Activated T-cell treated with anti-CD3 and anti-CD28 coated beads, Interleukin-2, amount 50 U/mL, for 24 hours (primary cell): Measurements from ENCODE around the gene UCHL5.
"Not testable (repeated sequence)": the region's sequence is repeated elsewhere in the genome, so short reads cannot be mapped to it uniquely, and the experiment has no call there.

ENCODE experiments used
- DNase-seq: peaks from one replicate; pipeline ENCODE4 v3.0.0-alpha.2; 2020
- H3K27ac Mint-ChIP-seq: 2 replicates; pipeline ENCODE4 v1.8.0; 2020; ENCODE audit warnings: mild to moderate bottlenecking, mixed read lengths
- H3K27me3 Mint-ChIP-seq: 2 replicates; pipeline ENCODE4 v1.8.0; 2020; ENCODE audit warnings: mixed read lengths
- H3K36me3 Mint-ChIP-seq: 2 replicates; pipeline ENCODE4 v1.8.0; 2020; ENCODE audit warnings: low read depth, mixed read lengths
- H3K4me1 Mint-ChIP-seq: 2 replicates; pipeline ENCODE4 v1.8.0; 2020; ENCODE audit warnings: low read depth, mixed read lengths
- H3K4me3 Mint-ChIP-seq: 2 replicates; pipeline ENCODE4 v1.8.0; 2020; ENCODE audit warnings: mild to moderate bottlenecking, moderate library complexity, mixed read lengths
- H3K9me3 Mint-ChIP-seq: 2 replicates; pipeline ENCODE4 v1.8.0; 2020; ENCODE audit warnings: mixed read lengths

The UCHL5 gene

GRCh38 chr1:193009501-193009900 lies 49.7 kb downstream of the UCHL5 start:
- H3K36me3 Mint-ChIP-seq, result peaks cover 22% of the 10 kb centered on the region
- peaks cover 8% of the 10 kb centered on the region for H3K9me3 Mint-ChIP-seq
- H3K4me1 Mint-ChIP-seq, result peaks cover 2% of the 10 kb centered on the region
- H3K27ac Mint-ChIP-seq, result no peak overlapping the region
- no peaks in the 10 kb centered on the region for H3K27me3 Mint-ChIP-seq
- no peak overlapping the region for H3K4me3 Mint-ChIP-seq
- no peak for DNase-seq

DNA sequence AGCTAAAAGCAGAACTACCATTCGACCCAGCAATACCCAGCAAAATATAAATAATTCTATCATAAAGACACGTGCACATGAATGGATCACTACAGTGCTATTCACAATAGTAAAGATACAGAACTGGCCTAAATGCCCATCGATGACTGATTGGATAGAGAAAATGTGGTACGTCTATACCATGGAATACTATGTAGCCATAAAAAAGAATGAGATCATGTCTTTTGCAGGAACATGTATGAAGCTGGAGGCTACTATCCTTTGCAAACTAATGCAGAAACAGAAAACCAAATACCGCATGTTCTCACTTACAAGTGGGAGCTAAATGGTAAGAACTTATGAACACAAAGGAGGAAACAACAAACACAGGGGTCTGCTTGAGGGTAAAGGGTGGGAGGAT lies 53.4 kb downstream of the UCHL5 start:
- Mint-ChIP-seq H3K27me3 (no peaks in the 10 kb centered on the region), H3K9me3 (peaks cover 12% of the 10 kb centered on the region), H3K4me1 (peaks cover 8% of the 10 kb centered on the region), H3K27ac (no peak overlapping the region), H3K36me3 (peaks cover 52% of the 10 kb centered on the region), H3K4me3 (no peak overlapping the region)
- no peak for DNase-seq

GRCh38 chr1:192998536-192998935 lies 60.6 kb downstream of the UCHL5 start:
- Mint-ChIP-seq H3K27me3 (no peaks in the 10 kb centered on the region), H3K9me3 (peaks cover 8% of the 10 kb centered on the region), H3K36me3 (peaks cover 89% of the 10 kb centered on the region), H3K4me3 (no peak overlapping the region), H3K4me1 (peaks cover 3% of the 10 kb centered on the region), H3K27ac (no peak overlapping the region)
- no peak for DNase-seq

GRCh38 chr1:192994141-192994540 lies 65.0 kb downstream of the UCHL5 start:
- peaks cover 55% of the 10 kb centered on the region for H3K36me3 Mint-ChIP-seq
- peaks cover 5% of the 10 kb centered on the region for H3K4me1 Mint-ChIP-seq
- peaks cover 5% of the 10 kb centered on the region for H3K9me3 Mint-ChIP-seq
- no peak overlapping the region for H3K4me3 Mint-ChIP-seq
- no peak for DNase-seq
- no peaks in the 10 kb centered on the region for H3K27me3 Mint-ChIP-seq
- no peak overlapping the region for H3K27ac Mint-ChIP-seq

- peaks cover 5% of the 10 kb centered on the region for H3K9me3 Mint-ChIP-seq
- peaks cover 49% of the 10 kb centered on the region for H3K36me3 Mint-ChIP-seq
- no peak overlapping the region for H3K4me3 Mint-ChIP-seq
- no peaks in the 10 kb centered on the region for H3K27me3 Mint-ChIP-seq
- no peak for DNase-seq
- H3K4me1 Mint-ChIP-seq, result peaks cover 5% of the 10 kb centered on the region
- H3K27ac Mint-ChIP-seq, result no peak overlapping the region
Measured at GRCh38 chr1:192993426-192994085, 65.6 kb downstream of the UCHL5 start.

GRCh38 chr1:192986748-192987334 lies 72.3 kb downstream of the UCHL5 start:
- H3K9me3 Mint-ChIP-seq, H3K4me3 Mint-ChIP-seq: not testable (repeated sequence)

GRCh38 chr1:192986110-192986747 lies 72.9 kb downstream of the UCHL5 start:
- peak overlapping the region; percentile 22 for H3K27ac Mint-ChIP-seq
- no peak for DNase-seq
- H3K27me3 Mint-ChIP-seq, result no peaks in the 10 kb centered on the region
- H3K36me3 Mint-ChIP-seq, result peaks cover 10% of the 10 kb centered on the region
- peaks cover 38% of the 10 kb centered on the region for H3K4me1 Mint-ChIP-seq
- H3K9me3 Mint-ChIP-seq, result peaks cover 3% of the 10 kb centered on the region
- no peak overlapping the region for H3K4me3 Mint-ChIP-seq

More at GRCh38 chr1:192986748-192987334, 72.3 kb downstream of the UCHL5 start:
- H3K4me1 Mint-ChIP-seq, result peaks cover 38% of the 10 kb centered on the region
- H3K27me3 Mint-ChIP-seq, DNase-seq: not testable (repeated sequence)
- H3K27ac Mint-ChIP-seq, result peak overlapping the region; percentile 22
- H3K36me3 Mint-ChIP-seq, result peaks cover 10% of the 10 kb centered on the region

DNA sequence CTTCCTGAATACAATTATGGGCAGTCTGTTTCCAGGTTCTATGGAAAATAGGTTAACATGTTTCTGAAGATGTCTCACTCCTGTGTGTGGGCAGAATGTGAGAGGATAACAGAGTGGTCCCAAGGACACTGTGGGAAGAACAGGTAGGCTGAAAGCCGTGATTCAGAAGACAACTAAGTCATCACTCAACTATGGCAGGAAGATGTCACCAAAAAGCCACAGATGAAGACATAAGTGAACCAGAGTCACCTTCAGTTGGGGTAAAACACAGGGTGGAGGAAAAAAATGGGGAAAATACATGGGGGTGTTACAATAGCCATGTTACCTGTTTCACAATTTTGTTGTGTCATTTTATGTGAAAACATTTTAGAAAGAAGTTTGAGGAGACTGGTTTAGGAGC lies 75.1 kb downstream of the UCHL5 start:
- peaks cover 3% of the 10 kb centered on the region for H3K9me3 Mint-ChIP-seq
- peaks cover 38% of the 10 kb centered on the region for H3K4me1 Mint-ChIP-seq
- peaks cover 12% of the 10 kb centered on the region for H3K36me3 Mint-ChIP-seq
- H3K27ac Mint-ChIP-seq, result peak overlapping the region; percentile 93
- peak overlapping the region; percentile 16 for H3K4me3 Mint-ChIP-seq
- no peaks in the 10 kb centered on the region for H3K27me3 Mint-ChIP-seq
- DNase-seq, result no peak

GRCh38 chr1:192983349-192983980 lies 75.7 kb downstream of the UCHL5 start:
- Mint-ChIP-seq H3K4me3 (peak overlapping the region; percentile 16), H3K27ac (peak overlapping the region; percentile 93)
- DNase-seq, result no peak

GRCh38 chr1:192980856-192981255 lies 78.3 kb downstream of the UCHL5 start:
- H3K4me1 Mint-ChIP-seq, result peaks cover 40% of the 10 kb centered on the region
- no peaks in the 10 kb centered on the region for H3K27me3 Mint-ChIP-seq
- H3K36me3 Mint-ChIP-seq, result peaks cover 5% of the 10 kb centered on the region
- H3K4me3 Mint-ChIP-seq, result no peak overlapping the region
- no peak overlapping the region for H3K27ac Mint-ChIP-seq
- no peaks in the 10 kb centered on the region for H3K9me3 Mint-ChIP-seq
- no peak for DNase-seq

More at GRCh38 chr1:192983349-192983980, 75.7 kb downstream of the UCHL5 start:
- H3K4me1 Mint-ChIP-seq, result peaks cover 38% of the 10 kb centered on the region
- peaks cover 12% of the 10 kb centered on the region for H3K36me3 Mint-ChIP-seq
- no peaks in the 10 kb centered on the region for H3K27me3 Mint-ChIP-seq
- H3K9me3 Mint-ChIP-seq, result peaks cover 3% of the 10 kb centered on the region

DNA sequence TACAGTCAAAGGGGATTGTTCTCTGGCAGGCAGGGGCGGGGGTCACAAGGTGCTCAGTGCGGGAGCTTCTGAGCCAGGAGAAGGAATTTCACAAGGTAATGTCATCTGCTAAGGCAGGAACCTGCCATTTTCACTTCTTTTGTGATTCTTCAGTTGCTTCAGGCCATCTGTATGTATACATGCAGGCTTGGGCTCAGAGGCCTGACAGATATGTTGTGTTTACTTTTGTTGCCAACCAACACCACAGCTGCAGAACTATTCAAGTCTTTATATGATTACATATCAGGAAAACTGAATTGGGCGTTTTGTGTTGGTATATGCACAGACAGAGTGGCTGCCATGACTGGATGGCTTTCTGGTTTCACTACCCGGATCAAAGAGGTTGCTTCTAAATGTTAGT lies 78.8 kb downstream of the UCHL5 start:
- not testable (repeated sequence) for H3K27me3 Mint-ChIP-seq, DNase-seq, H3K4me3 Mint-ChIP-seq, H3K9me3 Mint-ChIP-seq, H3K27ac Mint-ChIP-seq, H3K36me3 Mint-ChIP-seq
- H3K4me1 Mint-ChIP-seq, result peaks cover 35% of the 10 kb centered on the region

DNA sequence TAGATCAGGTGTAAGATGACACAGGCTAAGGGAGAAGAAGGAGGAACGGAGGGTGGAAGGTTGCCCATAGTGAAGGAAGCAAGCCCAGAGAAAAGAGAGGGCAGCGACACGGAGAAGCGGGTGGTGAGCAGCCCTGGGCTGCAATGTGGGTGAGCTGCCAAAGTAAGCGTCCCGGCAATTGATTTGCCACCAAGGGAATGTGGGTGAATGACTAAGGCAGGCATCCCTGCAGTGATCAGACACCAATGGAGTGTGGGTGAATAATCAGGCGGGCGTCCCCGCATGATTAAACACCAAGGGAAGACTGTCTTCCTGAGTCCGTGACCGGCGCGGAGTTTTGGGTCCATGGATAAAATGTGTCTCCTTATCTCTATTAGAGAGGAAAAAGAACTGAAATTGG lies 79.6 kb downstream of the UCHL5 start:
- H3K4me1 Mint-ChIP-seq, result peaks cover 27% of the 10 kb centered on the region
- no peak for DNase-seq
- no peaks in the 10 kb centered on the region for H3K9me3 Mint-ChIP-seq
- no peak overlapping the region for H3K27ac Mint-ChIP-seq
- H3K27me3 Mint-ChIP-seq, result no peaks in the 10 kb centered on the region
- H3K36me3 Mint-ChIP-seq, result peaks cover 2% of the 10 kb centered on the region
- H3K4me3 Mint-ChIP-seq, result no peak overlapping the region

DNA sequence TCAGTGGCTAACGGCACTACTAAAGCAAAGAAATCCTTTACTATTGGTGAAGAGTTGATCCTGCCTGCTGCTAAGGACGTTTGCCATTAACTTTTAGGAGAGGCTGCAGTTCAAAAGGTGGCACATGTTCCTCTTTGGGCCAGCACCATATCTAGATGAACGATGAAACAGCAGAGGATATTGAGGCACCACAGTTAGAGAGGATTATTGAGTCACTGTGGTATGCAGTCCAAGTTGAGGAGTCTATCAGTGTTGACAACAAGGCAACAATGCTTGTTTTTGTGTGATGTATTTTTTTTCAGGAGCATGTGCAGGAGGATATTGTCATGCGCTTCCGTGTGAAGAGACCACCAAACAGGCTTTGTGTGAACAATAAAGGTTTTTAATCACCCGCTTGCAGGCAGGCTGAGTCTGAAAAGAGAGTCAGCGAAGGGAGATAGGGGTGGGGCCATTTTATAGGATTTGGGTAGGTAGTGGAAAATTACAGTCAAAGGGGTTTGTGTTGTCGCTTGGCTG lies 80.9 kb downstream of the UCHL5 start:
- H3K9me3 Mint-ChIP-seq, result no peaks in the 10 kb centered on the region
- H3K4me1 Mint-ChIP-seq, result peaks cover 14% of the 10 kb centered on the region
- no peak overlapping the region for H3K4me3 Mint-ChIP-seq
- no peak for DNase-seq
- H3K27me3 Mint-ChIP-seq, result no peaks in the 10 kb centered on the region
- H3K36me3 Mint-ChIP-seq, result peaks cover 2% of the 10 kb centered on the region
- H3K27ac Mint-ChIP-seq, result no peak overlapping the region

DNA sequence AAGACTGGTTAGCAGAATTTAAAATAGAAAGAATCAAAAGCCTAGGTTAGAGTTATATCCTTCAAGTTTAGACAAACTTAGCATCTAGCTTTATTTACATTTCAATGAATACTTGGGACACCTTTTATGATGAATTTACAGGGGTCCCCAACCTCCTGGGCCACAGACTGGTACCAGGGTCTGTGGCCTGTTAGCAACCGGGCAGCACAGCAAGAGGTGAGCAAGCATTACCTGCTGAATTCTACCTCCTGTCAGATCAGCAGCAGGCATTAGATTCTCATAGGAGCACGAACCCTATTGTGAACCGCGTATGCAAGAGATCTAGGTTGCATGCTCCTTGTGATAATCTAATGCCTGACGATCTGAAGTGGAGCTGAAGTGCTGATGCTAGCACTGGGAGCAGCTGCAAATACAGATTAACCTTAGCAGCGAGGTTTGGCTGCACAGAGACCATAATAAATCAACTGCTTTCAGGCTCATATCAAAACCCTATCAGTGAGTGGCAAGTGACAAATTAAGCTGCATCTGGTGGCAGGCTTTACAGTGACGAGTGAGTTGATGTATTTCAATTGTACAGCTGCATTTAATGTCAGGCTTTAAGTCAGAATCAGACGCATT lies 82.0 kb downstream of the UCHL5 start:
- Mint-ChIP-seq H3K27me3 (no peaks in the 10 kb centered on the region), H3K27ac (no peak overlapping the region), H3K4me3 (no peak overlapping the region), H3K4me1 (peaks cover 8% of the 10 kb centered on the region), H3K36me3 (peaks cover 2% of the 10 kb centered on the region), H3K9me3 (no peaks in the 10 kb centered on the region)
- DNase-seq, result no peak
